Endodermal cell (in vitro differentiated cells): ENCODE measurements around the gene MRPS27. TPM values are rescaled to one million over a fixed set of nuclear protein-coding genes. Genes with fewer than 3 reads are reported as not detected.

Experiments
- DNase-seq: peaks from one replicate; pipeline ENCODE4 v3.0.0-alpha.2; 2017
- H3K27ac ChIP-seq: 2 replicates; pipeline ENCODE4 v1.5.1; 2013; ENCODE audit warnings: mild to moderate bottlenecking, low read depth, low read length, moderate library complexity
- H3K27me3 ChIP-seq: 2 replicates; pipeline ENCODE4 v1.6.1; 2013; ENCODE audit warnings: mild to moderate bottlenecking, low read length, moderate library complexity; ENCODE audit not compliant: insufficient read depth, control insufficient read depth, poor library complexity, severe bottlenecking
- H3K36me3 ChIP-seq: 2 replicates; pipeline ENCODE4 v1.7.0; 2013; ENCODE audit warnings: mild to moderate bottlenecking, low read length, moderate library complexity; ENCODE audit not compliant: control insufficient read depth, insufficient read depth
- H3K4me1 ChIP-seq: one replicate; pipeline ENCODE4 v1.7.0; 2013; ENCODE audit warnings: low read length; ENCODE audit not compliant: control insufficient read depth, insufficient read depth
- H3K4me3 ChIP-seq: 2 replicates; pipeline ENCODE4 v1.5.1; 2013; ENCODE audit warnings: mild to moderate bottlenecking, low read length, moderate library complexity
- H3K9ac ChIP-seq: 2 replicates; pipeline ENCODE4 v1.6.1; 2013; ENCODE audit warnings: mild to moderate bottlenecking, low read length, moderate library complexity; ENCODE audit not compliant: poor library complexity, severe bottlenecking; ENCODE audit errors: extremely low read depth
- H3K9me3 ChIP-seq: 2 replicates; pipeline ENCODE4 v1.6.1; 2013; ENCODE audit warnings: mild to moderate bottlenecking, low read length, moderate library complexity; ENCODE audit not compliant: control insufficient read depth
- H3K27ac Mint-ChIP-seq: 2 replicates; pipeline ENCODE4 v1.8.0; 2020; ENCODE audit warnings: mixed read lengths
- H3K27me3 Mint-ChIP-seq: 2 replicates; pipeline ENCODE4 v1.8.0; 2021; ENCODE audit warnings: mild to moderate bottlenecking, mixed read lengths; ENCODE audit not compliant: insufficient read depth
- H3K36me3 Mint-ChIP-seq: 2 replicates; pipeline ENCODE4 v1.8.0; 2020; ENCODE audit warnings: low read depth, mixed read lengths
- H3K4me1 Mint-ChIP-seq: 2 replicates; pipeline ENCODE4 v1.8.0; 2020; ENCODE audit warnings: mixed read lengths
- H3K4me3 Mint-ChIP-seq: 2 replicates; pipeline ENCODE4 v1.8.0; 2020; ENCODE audit warnings: mild to moderate bottlenecking, moderate library complexity, mixed read lengths
- H3K9me3 Mint-ChIP-seq: 2 replicates; pipeline ENCODE4 v1.8.0; 2020; ENCODE audit warnings: mild to moderate bottlenecking, mixed read lengths
- CTCF ChIP-seq: fragments of 200-600 bp; sonication (generic); conservative IDR thresholded peaks from 2 replicates; pipeline ENCODE4 v1.5.0; 2021; ENCODE audit warnings: antibody characterized with exemption, mild to moderate bottlenecking
- WGBS, 2 experiments: methylation state at CpG; one replicate each; pipeline versions ENCODE4 v1.1.5 to v1.1.7; 2013; ENCODE audit warnings: missing lambda C conversion rate in 2 of 2, mixed read lengths in 1 of 2; ENCODE audit not compliant: insufficient coverage in 1 of 2, insufficient read length in 1 of 2; 5-methylcytosine and 5-hydroxymethylcytosine counted together
- total RNA-seq, 2 donors: library from RNA; stranded (reverse); fragmentation: NEBNext Ultra II Directional in 1 of 2; extraction: Animal tissue kit (Norgen Biotek cat#: 25700) in 1 of 2; gene quantifications; 2 replicates in 1 of 2; 3 replicates in 1 of 2; pipeline ENCODE4 v1.2.1, GENCODE V29; 2021

Gene MRPS27
- total RNA-seq, 2 donors from 2014 or later = 55.2 to 80.8 TPM

DNA sequence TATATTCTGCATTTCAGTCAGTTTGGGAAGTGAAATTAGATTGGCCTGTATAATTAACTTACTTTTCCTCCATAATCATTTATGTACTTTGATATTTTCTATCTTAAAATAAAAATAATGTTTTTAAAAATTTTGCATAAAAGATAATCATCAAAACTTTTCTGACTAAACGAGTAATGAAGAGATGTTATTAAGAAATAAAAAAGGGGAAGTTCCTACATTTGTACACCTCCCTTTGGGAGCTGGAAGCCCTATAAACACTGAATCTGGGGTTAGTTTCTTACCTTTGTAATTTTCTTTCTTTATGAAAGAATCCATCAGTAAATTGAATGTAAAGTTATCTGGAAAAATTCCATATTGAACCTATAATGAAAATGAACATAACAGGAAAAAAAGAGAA, 86.2 kb downstream of the MRPS27 start:
- Mint-ChIP-seq H3K27ac (no peak overlapping the region), H3K4me3 (no peak overlapping the region), H3K9me3 (no peaks in the 10 kb centered on the region), H3K27me3 (no peaks in the 10 kb centered on the region), H3K36me3 (peaks cover 14% of the 10 kb centered on the region), H3K4me1 (peaks cover 12% of the 10 kb centered on the region)
- no peak for DNase-seq
- no peaks in the 10 kb centered on the region for H3K27me3 ChIP-seq
- 100% methylated on average over 1 of the region's 1 CpG; no CpG with 5 or more reads in 1 of the 2 experiments for WGBS, 2 experiments
- H3K4me3 ChIP-seq = no peak overlapping the region
- TF ChIP-seq CTCF = no peak
- no peak overlapping the region for H3K9ac ChIP-seq
- no peaks in the 10 kb centered on the region for H3K9me3 ChIP-seq
- H3K4me1 ChIP-seq = no peaks in the 10 kb centered on the region
- peaks cover 50% of the 10 kb centered on the region for H3K36me3 ChIP-seq
- no peak overlapping the region for H3K27ac ChIP-seq

DNA sequence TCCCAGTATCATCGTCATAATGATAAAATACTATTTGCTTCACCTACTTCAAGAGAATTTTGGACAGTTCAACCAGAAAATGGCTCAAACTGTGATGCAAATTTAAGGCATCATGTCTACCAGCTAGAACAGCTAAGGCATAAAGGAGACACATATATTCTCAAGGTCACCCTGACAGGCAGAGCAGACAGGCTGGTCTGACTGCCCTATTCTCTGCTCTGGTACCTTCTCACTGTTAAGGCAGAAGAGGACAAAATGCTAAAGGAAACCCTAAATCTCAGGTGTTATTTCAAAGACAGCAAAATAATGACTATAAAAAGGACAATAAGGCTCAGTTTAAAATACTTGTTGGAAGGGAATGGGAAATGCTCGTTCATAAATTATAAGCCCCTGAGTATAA, 87.2 kb downstream of the MRPS27 start:
- H3K27me3 Mint-ChIP-seq = no peaks in the 10 kb centered on the region
- H3K9me3 Mint-ChIP-seq = no peaks in the 10 kb centered on the region
- no peaks in the 10 kb centered on the region for H3K4me1 ChIP-seq
- H3K27ac ChIP-seq = no peak overlapping the region
- peaks cover 3% of the 10 kb centered on the region for H3K4me1 Mint-ChIP-seq
- H3K4me3 Mint-ChIP-seq = no peak overlapping the region
- no peak overlapping the region for H3K27ac Mint-ChIP-seq
- no peaks in the 10 kb centered on the region for H3K27me3 ChIP-seq
- WGBS, 2 experiments = 75 to 85% methylated on average over 2 of the region's 2 CpGs
- H3K36me3 Mint-ChIP-seq = peaks cover 14% of the 10 kb centered on the region
- H3K4me3 ChIP-seq = no peak overlapping the region
- DNase-seq = no peak
- no peak for TF ChIP-seq CTCF
- no peak overlapping the region for H3K9ac ChIP-seq
- H3K36me3 ChIP-seq = peaks cover 52% of the 10 kb centered on the region
- no peaks in the 10 kb centered on the region for H3K9me3 ChIP-seq

DNA sequence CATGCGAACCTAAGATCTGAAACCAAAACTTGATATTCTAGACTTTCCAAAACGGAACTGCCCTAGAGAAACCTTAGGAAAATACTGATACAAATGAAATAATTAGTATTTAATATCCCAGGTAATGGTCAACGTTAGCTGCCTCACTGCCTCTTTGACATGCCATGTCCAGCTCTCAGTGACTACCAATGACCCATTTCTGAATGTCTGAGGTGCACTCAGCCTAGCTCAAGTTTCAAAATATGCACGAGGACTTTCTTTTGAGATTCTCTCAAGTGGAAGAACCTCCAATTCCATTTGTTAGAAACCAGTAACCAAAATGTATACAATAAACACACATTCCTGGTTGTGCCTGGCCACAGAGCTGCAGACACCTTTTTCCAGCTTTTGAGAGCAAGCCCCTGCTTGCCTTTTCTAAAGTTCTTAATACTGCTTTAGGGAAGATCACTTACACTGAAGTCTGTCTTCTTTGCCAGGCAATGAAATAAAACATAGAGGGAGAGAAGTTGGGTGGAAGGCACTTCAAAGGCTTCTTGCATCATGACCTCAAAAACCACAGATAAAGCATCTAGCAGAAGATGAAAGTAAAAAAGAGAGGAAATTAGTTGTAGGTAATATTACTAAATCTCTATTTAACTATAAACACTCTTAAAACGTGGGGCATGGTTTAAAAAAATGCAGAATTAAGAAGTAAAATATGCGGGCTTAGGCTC, 87.9 kb downstream of the MRPS27 start:
- no peaks in the 10 kb centered on the region for H3K9me3 ChIP-seq
- 90 to 94% methylated on average over 4 to 6 of the region's 6 CpGs for WGBS, 2 experiments
- peaks cover 8% of the 10 kb centered on the region for H3K36me3 Mint-ChIP-seq
- no peak overlapping the region for H3K4me3 ChIP-seq
- no peaks in the 10 kb centered on the region for H3K27me3 Mint-ChIP-seq
- H3K9ac ChIP-seq = no peak overlapping the region
- no peak overlapping the region for H3K4me3 Mint-ChIP-seq
- no peaks in the 10 kb centered on the region for H3K9me3 Mint-ChIP-seq
- no peaks in the 10 kb centered on the region for H3K27me3 ChIP-seq
- H3K4me1 Mint-ChIP-seq = peaks cover 3% of the 10 kb centered on the region
- no peak overlapping the region for H3K27ac ChIP-seq
- peaks cover 49% of the 10 kb centered on the region for H3K36me3 ChIP-seq
- TF ChIP-seq CTCF = no peak
- no peaks in the 10 kb centered on the region for H3K4me1 ChIP-seq
- no peak overlapping the region for H3K27ac Mint-ChIP-seq
- no peak for DNase-seq
